Brain pericyte (primary cell): Measurements from ENCODE around the gene TMEM108.

ENCODE experiments used
- DNase-seq: peaks from one replicate; pipeline ENCODE4 v3.0.0-alpha.2; 2012; ENCODE audit warnings: low read depth, low spot score

The TMEM108 gene

GRCh38 chr3:133330065-133330464 lies 291.9 kb downstream of the TMEM108 start:
- no peak for DNase-seq

- no peak for DNase-seq
These were observed 292.3 kb downstream of the TMEM108 start for GRCh38 chr3:133330522-133330921.

- DNase-seq: no peak
These were observed 316.5 kb downstream of the TMEM108 start for GRCh38 chr3:133354721-133355120.

- no peak for DNase-seq
These were observed 322.3 kb downstream of the TMEM108 start for GRCh38 chr3:133360476-133360875.

- no peak for DNase-seq
These were observed 322.8 kb downstream of the TMEM108 start for GRCh38 chr3:133361011-133361410.

- no peak for DNase-seq
These were observed 323.2 kb downstream of the TMEM108 start for GRCh38 chr3:133361435-133361834.

- DNase-seq: no peak
These were observed 324.3 kb downstream of the TMEM108 start for GRCh38 chr3:133362539-133362938.

- DNase-seq: no peak
These were observed 326.5 kb downstream of the TMEM108 start for GRCh38 chr3:133364704-133365103.

- DNase-seq: no peak
These were observed 328.7 kb downstream of the TMEM108 start for GRCh38 chr3:133366921-133367320.

- no peak for DNase-seq
These were observed 329.2 kb downstream of the TMEM108 start for GRCh38 chr3:133367403-133367802.

- DNase-seq: no peak
These were observed 329.8 kb downstream of the TMEM108 start for GRCh38 chr3:133367956-133368355.

GRCh38 chr3:133368371-133369067 lies 330.3 kb downstream of the TMEM108 start:
- no peak for DNase-seq

- DNase-seq: no peak
These were observed 330.9 kb downstream of the TMEM108 start for GRCh38 chr3:133369068-133369440.

GRCh38 chr3:133371181-133371580 lies 333.0 kb downstream of the TMEM108 start:
- no peak for DNase-seq

GRCh38 chr3:133371676-133372075 lies 333.5 kb downstream of the TMEM108 start:
- no peak for DNase-seq

- DNase-seq: no peak
These were observed 336.7 kb downstream of the TMEM108 start for GRCh38 chr3:133374708-133375402.

- DNase-seq: no peak
These were observed 337.2 kb downstream of the TMEM108 start for GRCh38 chr3:133375403-133375745.

- DNase-seq: no peak
These were observed 338.6 kb downstream of the TMEM108 start for GRCh38 chr3:133376810-133377209.

- peak; percentile 20 for DNase-seq
These were observed 339.2 kb downstream of the TMEM108 start for GRCh38 chr3:133377396-133377795.

- DNase-seq: no peak
These were observed 341.7 kb downstream of the TMEM108 start for GRCh38 chr3:133379926-133380325.

- no peak for DNase-seq
These were observed 342.5 kb downstream of the TMEM108 start for GRCh38 chr3:133380481-133381225.

- no peak for DNase-seq
These were observed 343.3 kb downstream of the TMEM108 start for GRCh38 chr3:133381346-133382109.
